ENCODE data around the gene KIAA1549. TPM values are rescaled to one million over a fixed set of nuclear protein-coding genes. Genes with fewer than 3 reads are reported as not detected.

KIAA1549 gene
- total RNA-seq, 1 donor: 3.3 TPM

GRCh38 chr7:138954545-138955475 is 26.4 kb downstream of the KIAA1549 start:
- peaks cover 6% of the 10 kb centered on the region for H4K20me1 ChIP-seq (ENCODE audit: insufficient read depth, low read length)
- no peak overlapping the region for H3K4me2 ChIP-seq (ENCODE audit: insufficient read depth, low read length)
- H3K27me3 ChIP-seq (ENCODE audit: insufficient read depth, low read length): no peaks in the 10 kb centered on the region
- H3K27ac ChIP-seq (ENCODE audit: low read depth, low read length): no peak overlapping the region
- no peak overlapping the region for H3K4me3 ChIP-seq (ENCODE audit: insufficient read depth, low read length)
- H3K4me1 ChIP-seq (ENCODE audit: insufficient read depth, low read length): no peaks in the 10 kb centered on the region
- TF ChIP-seq CTCF (IDR thresholded peaks at IDR 0.05; ENCODE audit: extremely low read depth, low read depth, low read length): no peak
- no peaks in the 10 kb centered on the region for H3K9me3 ChIP-seq (ENCODE audit: low read depth, low read length)
- H3K79me2 ChIP-seq (ENCODE audit: insufficient read depth, low read length): peaks cover 7% of the 10 kb centered on the region
- H2AFZ ChIP-seq (ENCODE audit: low read length): no peak overlapping the region
- DNase-seq (ENCODE audit: insufficient read length, low spot score, missing footprints): no peak
- no peaks in the 10 kb centered on the region for H3K36me3 ChIP-seq (ENCODE audit: insufficient read depth, low read length)

GRCh38 chr7:138952791-138953190 is 28.4 kb downstream of the KIAA1549 start:
- H4K20me1 ChIP-seq (ENCODE audit: insufficient read depth, low read length): peaks cover 4% of the 10 kb centered on the region
- H3K4me3 ChIP-seq (ENCODE audit: insufficient read depth, low read length): no peak overlapping the region
- H3K27me3 ChIP-seq (ENCODE audit: insufficient read depth, low read length): no peaks in the 10 kb centered on the region
- H3K4me1 ChIP-seq (ENCODE audit: insufficient read depth, low read length): no peaks in the 10 kb centered on the region
- no peak overlapping the region for H2AFZ ChIP-seq (ENCODE audit: low read length)
- H3K4me2 ChIP-seq (ENCODE audit: insufficient read depth, low read length): no peak overlapping the region
- no peaks in the 10 kb centered on the region for H3K36me3 ChIP-seq (ENCODE audit: insufficient read depth, low read length)
- H3K79me2 ChIP-seq (ENCODE audit: insufficient read depth, low read length): peaks cover 5% of the 10 kb centered on the region
- DNase-seq (ENCODE audit: insufficient read length, low spot score, missing footprints): no peak
- no peak overlapping the region for H3K27ac ChIP-seq (ENCODE audit: low read depth, low read length)
- TF ChIP-seq CTCF (IDR thresholded peaks at IDR 0.05; ENCODE audit: extremely low read depth, low read depth, low read length): no peak
- H3K9me3 ChIP-seq (ENCODE audit: low read depth, low read length): no peaks in the 10 kb centered on the region

- no peaks in the 10 kb centered on the region for H3K27me3 ChIP-seq (ENCODE audit: insufficient read depth, low read length)
- H3K4me2 ChIP-seq (ENCODE audit: insufficient read depth, low read length): no peak overlapping the region
- TF ChIP-seq CTCF (IDR thresholded peaks at IDR 0.05; ENCODE audit: extremely low read depth, low read depth, low read length): no peak
- H4K20me1 ChIP-seq (ENCODE audit: insufficient read depth, low read length): peaks cover 4% of the 10 kb centered on the region
- no peak overlapping the region for H3K4me3 ChIP-seq (ENCODE audit: insufficient read depth, low read length)
- no peak for DNase-seq (ENCODE audit: insufficient read length, low spot score, missing footprints)
- no peak overlapping the region for H3K27ac ChIP-seq (ENCODE audit: low read depth, low read length)
- H3K79me2 ChIP-seq (ENCODE audit: insufficient read depth, low read length): peaks cover 3% of the 10 kb centered on the region
- no peak overlapping the region for H2AFZ ChIP-seq (ENCODE audit: low read length)
- H3K9me3 ChIP-seq (ENCODE audit: low read depth, low read length): no peaks in the 10 kb centered on the region
- H3K4me1 ChIP-seq (ENCODE audit: insufficient read depth, low read length): no peaks in the 10 kb centered on the region
- H3K36me3 ChIP-seq (ENCODE audit: insufficient read depth, low read length): no peaks in the 10 kb centered on the region
Observed at GRCh38 chr7:138951953-138952352, 29.2 kb downstream of the KIAA1549 start.

- Histone ChIP-seq H3K4me1 (ENCODE audit: insufficient read depth, low read length) (no peaks in the 10 kb centered on the region), H3K36me3 (ENCODE audit: insufficient read depth, low read length) (no peaks in the 10 kb centered on the region), H3K27me3 (ENCODE audit: insufficient read depth, low read length) (no peaks in the 10 kb centered on the region), H2AFZ (ENCODE audit: low read length) (no peak overlapping the region), H3K4me2 (ENCODE audit: insufficient read depth, low read length) (no peak overlapping the region), H4K20me1 (ENCODE audit: insufficient read depth, low read length) (peaks cover 6% of the 10 kb centered on the region), H3K4me3 (ENCODE audit: insufficient read depth, low read length) (no peak overlapping the region), H3K79me2 (ENCODE audit: insufficient read depth, low read length) (peaks cover 3% of the 10 kb centered on the region), H3K27ac (ENCODE audit: low read depth, low read length) (no peak overlapping the region), H3K9me3 (ENCODE audit: low read depth, low read length) (no peaks in the 10 kb centered on the region)
- no peak for DNase-seq (ENCODE audit: insufficient read length, low spot score, missing footprints)
- no peak for TF ChIP-seq CTCF (IDR thresholded peaks at IDR 0.05; ENCODE audit: extremely low read depth, low read depth, low read length)
Observed at GRCh38 chr7:138949421-138950088, 31.6 kb downstream of the KIAA1549 start.

All from osteoblast (primary cell).